ENCODE measurements around the gene PEX1.
A peak's percentile ranks its signal among the peaks of the same experiment; 100 is the strongest.
"Not testable (repeated sequence)": the region's sequence is repeated elsewhere in the genome, so short reads cannot be mapped to it uniquely, and the experiment has no call there.

PEX1 gene

DNA sequence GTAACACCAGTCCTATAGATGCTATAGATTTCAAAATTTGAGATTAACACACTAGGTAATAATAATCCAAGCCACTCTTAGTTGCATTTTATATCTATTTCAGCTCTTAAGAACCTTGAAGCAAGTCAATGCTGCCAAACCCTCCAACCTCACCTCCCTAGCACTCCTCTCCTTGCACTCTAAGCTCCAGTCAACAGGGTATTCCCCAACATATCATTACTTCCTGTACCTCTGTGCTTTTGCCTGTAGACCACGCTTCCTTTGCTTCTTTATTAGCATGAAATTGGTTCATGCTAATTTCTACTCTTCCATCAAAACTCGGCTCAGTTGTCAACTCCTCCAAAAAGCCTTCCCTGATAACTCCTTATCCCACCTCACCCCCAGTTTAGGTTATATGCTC is 24.6 kb downstream of the PEX1 start:
- DNase-seq: no peak

DNA sequence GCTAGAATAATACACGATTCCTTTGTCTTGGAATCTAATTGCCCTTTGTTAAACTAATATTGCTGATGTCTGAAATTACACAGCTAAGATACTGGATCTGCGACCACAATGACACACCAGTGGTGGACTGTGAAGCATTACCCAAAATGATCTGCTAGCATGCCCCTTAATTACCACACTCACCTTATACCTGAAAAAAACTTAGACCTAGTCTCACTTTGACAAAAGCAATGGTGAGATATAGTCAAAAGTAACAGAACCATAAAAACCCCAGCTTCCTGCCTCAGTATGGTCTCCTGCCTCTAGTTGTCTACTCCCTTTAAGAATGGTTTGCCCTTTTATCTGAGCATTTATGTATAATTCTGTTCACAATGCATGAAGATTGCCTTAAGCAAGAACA is 29.8 kb downstream of the PEX1 start:
- DNase-seq: no peak

GRCh38 chr7:92496876-92497275 is 31.4 kb downstream of the PEX1 start:
- no peak for DNase-seq

GRCh38 chr7:92489634-92490033 is 38.7 kb downstream of the PEX1 start:
- DNase-seq: no peak

DNA sequence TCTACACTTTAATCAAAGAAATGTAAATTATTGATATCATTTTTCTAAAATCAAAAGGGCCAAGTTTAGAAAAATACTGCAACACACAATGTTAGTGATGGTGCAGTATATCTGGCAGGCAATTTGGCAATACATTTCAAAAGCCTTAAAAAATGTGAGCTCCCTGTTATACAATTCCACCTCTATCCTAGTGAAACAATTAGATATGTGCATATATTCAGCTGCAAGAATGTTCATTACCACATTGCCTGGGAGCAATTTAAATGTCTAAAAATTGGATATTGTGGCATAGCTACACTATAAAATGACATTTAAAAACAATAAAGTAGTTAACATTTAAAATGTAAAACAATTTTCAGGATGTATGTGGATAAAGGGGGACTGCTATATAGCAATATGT is 40.5 kb downstream of the PEX1 start:
- DNase-seq: no peak

- DNase-seq: no peak
Observed at GRCh38 chr7:92485974-92486373, 42.3 kb downstream of the PEX1 start.

GRCh38 chr7:92485267-92485892 is 42.9 kb downstream of the PEX1 start:
- DNase-seq: no peak

DNA sequence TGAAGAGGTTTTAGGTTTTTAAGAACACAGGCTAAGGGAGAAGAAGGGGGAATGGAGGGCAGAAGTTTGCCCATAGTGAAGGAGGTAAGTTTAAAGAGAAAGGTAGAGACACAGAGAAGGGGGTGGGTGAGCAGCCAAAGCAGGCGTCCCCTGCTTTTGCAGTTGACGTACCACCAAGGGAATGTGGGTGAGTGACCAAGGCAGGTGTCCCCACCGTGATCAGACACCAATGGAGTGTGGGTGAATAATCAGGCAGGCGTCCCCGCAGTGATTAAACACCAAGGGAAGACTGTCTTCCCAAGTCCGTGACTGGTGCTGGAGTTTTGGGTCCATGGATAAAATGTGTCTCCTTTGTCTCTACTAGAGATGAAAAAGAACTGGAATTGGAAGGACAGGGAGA is 44.1 kb downstream of the PEX1 start:
- DNase-seq: not testable (repeated sequence)

- DNase-seq: not testable (repeated sequence)
Observed at GRCh38 chr7:92483624-92484023, 44.7 kb downstream of the PEX1 start.

GRCh38 chr7:92479146-92479545 is 49.2 kb downstream of the PEX1 start:
- DNase-seq: not testable (repeated sequence)

GRCh38 chr7:92478711-92479110 is 49.6 kb downstream of the PEX1 start:
- DNase-seq: no peak

DNA sequence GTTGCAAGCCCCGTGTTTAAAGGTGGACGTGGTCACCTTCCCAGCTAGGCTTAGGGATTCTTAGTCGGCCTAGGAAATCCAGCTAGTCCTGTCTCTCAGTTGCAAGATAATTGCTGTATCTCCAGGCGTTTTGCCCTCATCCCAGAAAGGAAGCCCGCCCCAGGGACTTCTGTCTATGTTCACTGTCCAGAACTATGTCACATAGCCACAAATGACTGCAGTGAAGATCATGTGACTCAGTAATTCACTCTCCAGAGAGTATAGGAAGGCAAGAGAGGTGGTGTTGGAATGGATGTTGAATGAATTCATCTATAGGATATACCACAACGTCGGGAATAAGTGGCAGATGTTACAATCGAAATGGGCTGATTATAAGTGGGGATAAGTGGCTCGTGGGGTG is 50.2 kb downstream of the PEX1 start:
- DNase-seq: no peak

GRCh38 chr7:92477681-92478080 is 50.6 kb downstream of the PEX1 start, which contains the start of gene ERVW-1:
ERVW-1 (minus strand) TSS chr7:92477946; CDS start chr7:92470381, 7,565 bp downstream.
- not testable (repeated sequence) for DNase-seq

- DNase-seq: not testable (repeated sequence)
Observed at GRCh38 chr7:92475851-92476590, 52.3 kb downstream of the PEX1 start.

DNA sequence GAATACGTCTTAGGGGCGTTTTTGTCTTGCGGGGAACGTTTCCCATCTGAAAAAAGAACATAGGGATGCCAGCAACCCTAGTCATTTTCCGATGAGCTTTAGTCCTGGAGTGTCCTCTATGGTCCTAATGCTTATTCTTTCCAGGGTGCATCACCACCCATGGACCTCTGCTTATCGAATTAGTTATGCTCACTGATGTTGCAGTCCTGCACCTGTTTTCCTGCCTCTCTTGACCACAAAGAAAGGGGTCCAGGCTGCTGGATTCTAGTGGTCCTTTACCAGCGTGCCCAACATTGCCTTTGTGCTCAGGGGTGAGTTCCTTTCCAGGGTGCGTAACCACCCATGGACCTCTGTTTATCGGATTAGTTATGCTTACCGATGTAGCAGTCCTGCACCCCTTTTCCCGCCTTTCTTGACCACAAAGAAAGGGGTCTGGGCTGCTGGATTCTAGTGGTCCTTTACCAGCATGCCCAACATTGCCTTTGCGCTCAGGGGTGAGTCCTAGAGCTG is 53.0 kb downstream of the PEX1 start:
- not testable (repeated sequence) for DNase-seq

GRCh38 chr7:92473989-92474388 is 54.3 kb downstream of the PEX1 start:
- not testable (repeated sequence) for DNase-seq

DNA sequence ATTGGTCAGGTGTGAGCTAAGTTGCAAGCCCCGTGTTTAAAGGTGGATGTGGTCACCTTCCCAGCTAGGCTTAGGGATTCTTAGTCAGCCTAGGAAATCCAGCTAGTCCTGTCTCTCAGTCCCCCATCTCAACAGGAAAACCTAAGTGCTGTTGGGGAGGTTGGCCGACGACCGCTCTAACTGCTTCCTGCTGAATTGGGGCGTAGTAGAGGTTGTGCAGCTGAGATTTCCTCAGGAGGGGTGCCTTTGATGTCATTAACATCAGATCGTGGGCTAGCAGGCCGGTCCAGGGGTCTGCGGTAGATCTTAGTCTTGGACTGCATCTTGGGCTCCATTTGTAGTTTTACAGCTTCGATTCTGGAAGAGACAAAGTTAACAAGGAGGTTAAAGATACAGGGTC is 59.7 kb downstream of the PEX1 start:
- not testable (repeated sequence) for DNase-seq

DNA sequence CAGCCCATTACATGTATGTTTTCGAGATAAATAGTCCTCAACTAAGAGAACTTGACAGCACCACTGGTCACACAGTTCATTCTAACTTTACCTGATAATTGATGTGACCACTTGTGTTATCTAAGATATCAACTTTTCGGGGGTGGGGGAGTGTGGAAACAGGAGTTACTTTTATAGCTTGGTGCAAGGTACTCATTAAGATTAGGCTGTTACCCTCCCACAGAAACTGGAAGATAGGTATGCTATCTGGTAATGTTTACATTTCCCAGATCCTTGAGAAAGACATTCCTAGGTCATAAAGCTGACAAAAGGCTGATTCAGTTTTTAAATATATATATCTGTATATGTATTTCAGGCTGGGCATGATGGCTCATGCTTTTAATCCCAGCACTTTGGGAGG is 61.6 kb downstream of the PEX1 start:
- no peak for DNase-seq

GRCh38 chr7:92464515-92464914 is 63.8 kb downstream of the PEX1 start:
- DNase-seq: no peak

GRCh38 chr7:92462560-92462959 is 65.8 kb downstream of the PEX1 start:
- DNase-seq: no peak

- peak; percentile 65 to 75 for DNase-seq
Observed at GRCh38 chr7:92461027-92462003, 67.0 kb downstream of the PEX1 start.

DNA sequence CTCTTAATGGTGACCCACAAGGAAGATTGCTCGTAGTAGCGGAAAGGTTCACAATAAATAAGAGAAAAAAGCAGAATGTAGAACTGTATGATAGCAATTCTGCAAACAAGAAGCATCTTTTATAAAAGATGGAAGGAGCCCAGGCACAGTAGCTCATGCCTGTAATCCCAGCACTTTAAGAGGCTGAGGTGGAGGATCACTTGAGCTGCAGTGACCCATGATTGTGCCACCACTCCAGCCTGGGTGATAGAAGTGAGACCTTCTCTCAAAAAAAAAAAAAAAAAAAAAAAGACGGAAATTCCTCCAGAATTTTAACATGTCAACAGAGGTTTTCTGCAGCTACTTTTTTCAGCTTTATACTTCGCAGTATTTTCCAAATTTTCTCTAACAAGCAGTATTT is 67.8 kb downstream of the PEX1 start:
- DNase-seq: no peak

- DNase-seq: no peak
Observed at GRCh38 chr7:92460109-92460508, 68.2 kb downstream of the PEX1 start.

Measured in Kasumi-1 (cell line).